Heart left ventricle (tissue), 16 donors: ENCODE measurements around the gene USP47. TPM values are rescaled to one million over a fixed set of nuclear protein-coding genes. Genes with fewer than 3 reads are reported as not detected.

Experiments
- ATAC-seq, 4 donors: fragments of 200-7000 bp; cut with Tn5 transposase; one replicate each; pipeline ENCODE4 v1.9.1; 2020 to 2022; ENCODE audit warnings: moderate library complexity in 4 of 4, mild to moderate bottlenecking in 3 of 4, moderate number of reproducible peaks in 1 of 4
- DNase-seq, 5 donors: peaks; one replicate each; pipeline ENCODE4 v3.0.0-alpha.2; 2020
- H3K27ac ChIP-seq, 12 donors: fragments of 200-600 bp; sonication (generic) in 4 of 12; one replicate each; pipeline versions ENCODE4 v1.5.0 to v1.8.0; 2016 to 2022; ENCODE audit warnings: mild to moderate bottlenecking in 2 of 12
- H3K27me3 ChIP-seq, 9 donors: fragments of 200-600 bp; sonication (generic) in 2 of 9; one replicate each; pipeline versions ENCODE4 v1.5.1 to v1.8.0; 2016 to 2022; ENCODE audit warnings: mild to moderate bottlenecking in 3 of 9
- H3K36me3 ChIP-seq, 9 donors: fragments of 200-600 bp; sonication (generic) in 2 of 9; one replicate each; pipeline versions ENCODE4 v1.5.0 to v1.8.0; 2018 to 2022; ENCODE audit warnings: mild to moderate bottlenecking in 2 of 9
- H3K4me1 ChIP-seq, 12 donors: fragments of 200-600 bp; sonication (generic) in 4 of 12; one replicate each; pipeline versions ENCODE4 v1.5.0 to v1.8.0; 2016 to 2022; ENCODE audit warnings: mild to moderate bottlenecking in 3 of 12
- H3K4me3 ChIP-seq, 12 donors: fragments of 200-600 bp; sonication (generic) in 4 of 12; one replicate each; pipeline versions ENCODE4 v1.5.0 to v1.8.0; 2017 to 2022; ENCODE audit warnings: mild to moderate bottlenecking in 9 of 12, moderate library complexity in 4 of 12
- H3K9me3 ChIP-seq, 12 donors: fragments of 200-600 bp; sonication (generic) in 4 of 12; one replicate each; pipeline versions ENCODE4 v1.5.0 to v1.8.0; 2016 to 2022; ENCODE audit warnings: mild to moderate bottlenecking in 1 of 12
- CTCF ChIP-seq, 12 donors: fragments of 200-600 bp; sonication (generic) in 4 of 12; IDR thresholded peaks; one replicate each; pipeline versions ENCODE4 v1.5.0 to v1.8.0; 2018 to 2022; ENCODE audit warnings: antibody characterized with exemption in 12 of 12, mild to moderate bottlenecking in 5 of 12
- POLR2A ChIP-seq, 2 donors: fragments of 450-650 bp; IDR thresholded peaks; one replicate each; pipeline ENCODE4 v1.6.1; 2017; ENCODE audit warnings: antibody characterized with exemption in 2 of 2, mild to moderate bottlenecking in 2 of 2, moderate library complexity in 2 of 2
- WGBS, 4 donors: extraction: QIAGEN DNeasy Blood & Tissue Kit in 2 of 4; methylation state at CpG; one replicate each; pipeline versions ENCODE4 v1.1.5 to v1.1.7; 2013 to 2018; 5-methylcytosine and 5-hydroxymethylcytosine counted together
- intact Hi-C, 10 donors: fragments of 100-400 bp; cut with DNase I; formaldehyde crosslinking; loops; one replicate each; pipeline versions ENCODE4 v1.11.1 to v1.14.2; 2022
- polyA plus RNA-seq, 2 donors: library from polyadenylated mRNA; stranded (reverse); fragments of 200-250 nt; gene quantifications; one replicate each; pipeline ENCODE4 v1.2.3, GENCODE V29; 2013
- total RNA-seq, 9 donors: library from RNA; depleted of rRNA in 2 of 9; stranded (reverse); fragments of >200 nt in 2 of 9; fragmentation: NEBNext Ultra II Directional in 3 of 9; extraction: Animal tissue kit (Norgen Biotek cat#: 25700) in 3 of 9; gene quantifications; one replicate each; pipeline versions ENCODE4 v1.1.0 to v1.2.4, GENCODE V29; 2016 to 2023
- donor health status: ischemic (EF 13 %, LVEDD 7.1; RV severe dilation, severe dysfunction).
- donor health status: healthy with polysubstance abuse.
- donor health status: DM: no; HTN: yes; CAD: no.
- donor health status: DM: no; HTN: no; CAD: no.
- donor health status: ischemic (EF 25% LVEDD 6.9; RV normal size, moderate dysfunction).
- donor health status: ischemic (EF 25% LVEDD 5.7; RV mildly dilated, moderate dysfunction).
- donor health status: healthy.
- donor health status: DM: yes; HTN: yes; CAD: no.
- donor health status: ischemic (EF 35%, LVEDD 5.7; RV mildly dilated, moderate dysfunction).
- donor health status: nonischemic (EF 11% LVEDD 7.7; RV severe dilation, severe dysfunction).
- donor health status: DM: yes; HTN: yes; CAD: no.
- donor health status: PGD.
- donor health status: ischemic (EF 29% LVEDD 5.4; RV normal size, mild dysfunction).
- donor health status: nonischemic (EF 23%, LVEDD 6.1; RV moderate dilation, normal function).

Gene USP47
- total and polyA plus RNA-seq, 11 donors, result 26.2 to 89.6 (median 54.3) TPM

GRCh38 chr11:11983427-11983826 lies 141.7 kb downstream of the USP47 start:
- no peak for DNase-seq
- TF ChIP-seq CTCF (IDR thresholded peaks at IDR 0.05) (no peak), POLR2A (IDR thresholded peaks at IDR 0.05) (no peak)
- Histone ChIP-seq H3K36me3 (no peaks in the 10 kb centered on the region), H3K27me3 (no peaks in the 10 kb centered on the region), H3K27ac (peak overlapping the region in 10 of 12 donors; percentile 60 to 90 (median 76)), H3K4me1 (peaks cover 15 to 96% (median 73%) of the 10 kb centered on the region in 12 donors), H3K4me3 (no peak overlapping the region), H3K9me3 (peaks cover 0 to 5% (median 0%) of the 10 kb centered on the region in 12 donors)
- no peak for ATAC-seq
- WGBS, 4 donors, result 70 to 96% (median 87%) methylated on average over 2 to 5 of the region's 5 CpGs
- intact Hi-C loops, result loop anchor here in 2 of 10 donors (5.0 kb wide), 2 partner anchors 34 to 141 kb away; partner anchors contain the start of gene USP47 (in 1 of the 2)

DNA sequence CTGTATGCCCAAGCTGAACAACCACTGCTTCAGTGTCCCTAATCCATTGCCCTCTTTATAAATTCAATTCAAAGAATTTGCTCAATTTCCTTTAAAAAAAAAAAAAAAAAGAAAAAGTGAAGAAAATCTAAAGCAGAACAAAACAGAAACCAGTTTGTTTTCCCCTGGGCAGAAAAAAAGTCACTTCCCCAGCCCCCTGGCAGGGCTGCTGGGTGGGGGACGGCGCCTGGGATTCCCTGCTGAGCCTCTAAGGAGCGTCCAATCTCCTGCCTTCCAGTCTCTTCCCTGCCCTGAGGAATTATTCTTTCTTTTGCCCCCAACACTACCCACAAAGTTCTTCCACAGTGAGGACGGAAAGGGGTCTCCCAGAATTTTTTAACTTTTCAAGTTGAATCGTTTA lies 142.8 kb downstream of the USP47 start:
- peaks cover 13 to 92% (median 67%) of the 10 kb centered on the region in 12 donors for H3K4me1 ChIP-seq
- DNase-seq (no peak), ATAC-seq (no peak)
- H3K9me3 ChIP-seq, result peaks cover 0 to 5% (median 0%) of the 10 kb centered on the region in 12 donors
- WGBS, 4 donors, result 46 to 56% (median 52%) methylated on average over 5 of the region's 5 CpGs
- TF ChIP-seq POLR2A (IDR thresholded peaks at IDR 0.05) (no peak), CTCF (IDR thresholded peaks at IDR 0.05) (no peak)
- H3K36me3 ChIP-seq, result no peaks in the 10 kb centered on the region
- peak overlapping the region in 11 of 12 donors; percentile 60 to 90 (median 72) for H3K27ac ChIP-seq
- no peaks in the 10 kb centered on the region for H3K27me3 ChIP-seq
- H3K4me3 ChIP-seq, result no peak overlapping the region
- intact Hi-C loops, result loop anchor here in 2 of 10 donors (5.0 kb wide), 2 partner anchors 33 to 142 kb away; partner anchors contain the start of gene USP47 (in 1 of the 2)

GRCh38 chr11:11985016-11985715 lies 143.4 kb downstream of the USP47 start:
- TF ChIP-seq CTCF (IDR thresholded peaks at IDR 0.05), result no peak
- TF ChIP-seq POLR2A (IDR thresholded peaks at IDR 0.05), result no peak
- ATAC-seq (peak in 2 of 4 donors; percentile 22 to 28), DNase-seq (no peak)
- intact Hi-C loops, result no loop called here
- H3K4me1 ChIP-seq, result peaks cover 9 to 91% (median 64%) of the 10 kb centered on the region in 12 donors
- H3K36me3 ChIP-seq, result no peaks in the 10 kb centered on the region
- peaks cover 0 to 5% (median 0%) of the 10 kb centered on the region in 12 donors for H3K9me3 ChIP-seq
- H3K27ac ChIP-seq, result peak overlapping the region in 11 of 12 donors; percentile 60 to 90 (median 72)
- 74 to 76% (median 75%) methylated on average over 7 to 8 of the region's 8 CpGs for WGBS, 4 donors
- no peak overlapping the region for H3K4me3 ChIP-seq
- H3K27me3 ChIP-seq, result no peaks in the 10 kb centered on the region
